Parathyroid adenoma (tissue), 2 donors: ENCODE data around the gene FEN1.

Source experiments
- H2AFZ ChIP-seq: fragments of 300-600 bp; sonication (generic); one replicate; pipeline ENCODE4 v1.7.0; 2017; ENCODE audit warnings: antibody characterized with exemption, mild to moderate bottlenecking
- H3K27ac ChIP-seq: fragments of 300-600 bp; sonication (generic); one replicate; pipeline ENCODE4 v1.7.0; 2017
- H3K27me3 ChIP-seq: fragments of 300-600 bp; sonication (generic); one replicate; pipeline ENCODE4 v1.7.0; 2017; ENCODE audit warnings: low read length; ENCODE audit not compliant: control insufficient read depth, insufficient read depth
- H3K36me3 ChIP-seq: fragments of 300-600 bp; sonication (generic); one replicate; pipeline ENCODE4 v1.7.0; 2017; ENCODE audit warnings: low read length; ENCODE audit not compliant: control insufficient read depth, insufficient read depth
- H3K4me1 ChIP-seq: fragments of 300-600 bp; sonication (generic); one replicate; pipeline ENCODE4 v1.7.0; 2017; ENCODE audit warnings: control low read depth
- H3K4me2 ChIP-seq: fragments of 300-600 bp; sonication (generic); one replicate; pipeline ENCODE4 v1.7.0; 2017; ENCODE audit warnings: low read length
- H3K4me3 ChIP-seq: fragments of 300-600 bp; sonication (generic); one replicate; pipeline ENCODE4 v1.7.0; 2017; ENCODE audit warnings: low read depth, low read length
- H3K79me2 ChIP-seq: fragments of 300-600 bp; sonication (generic); one replicate; pipeline ENCODE4 v1.7.0; 2017; ENCODE audit warnings: control low read depth
- H3K9ac ChIP-seq: fragments of 300-600 bp; sonication (generic); one replicate; pipeline ENCODE4 v1.7.0; 2017; ENCODE audit warnings: mild to moderate bottlenecking
- H3K9me3 ChIP-seq: fragments of 300-600 bp; sonication (generic); one replicate; pipeline ENCODE4 v1.7.0; 2017; ENCODE audit warnings: low read length; ENCODE audit not compliant: control insufficient read depth
- CTCF ChIP-seq: fragments of 300-600 bp; sonication (generic); IDR thresholded peaks from one replicate; pipeline ENCODE4 v1.7.0; 2017; ENCODE audit warnings: antibody characterized with exemption, mild to moderate bottlenecking
- donor health status: primary hyperparathyroidism.

Gene FEN1

DNA sequence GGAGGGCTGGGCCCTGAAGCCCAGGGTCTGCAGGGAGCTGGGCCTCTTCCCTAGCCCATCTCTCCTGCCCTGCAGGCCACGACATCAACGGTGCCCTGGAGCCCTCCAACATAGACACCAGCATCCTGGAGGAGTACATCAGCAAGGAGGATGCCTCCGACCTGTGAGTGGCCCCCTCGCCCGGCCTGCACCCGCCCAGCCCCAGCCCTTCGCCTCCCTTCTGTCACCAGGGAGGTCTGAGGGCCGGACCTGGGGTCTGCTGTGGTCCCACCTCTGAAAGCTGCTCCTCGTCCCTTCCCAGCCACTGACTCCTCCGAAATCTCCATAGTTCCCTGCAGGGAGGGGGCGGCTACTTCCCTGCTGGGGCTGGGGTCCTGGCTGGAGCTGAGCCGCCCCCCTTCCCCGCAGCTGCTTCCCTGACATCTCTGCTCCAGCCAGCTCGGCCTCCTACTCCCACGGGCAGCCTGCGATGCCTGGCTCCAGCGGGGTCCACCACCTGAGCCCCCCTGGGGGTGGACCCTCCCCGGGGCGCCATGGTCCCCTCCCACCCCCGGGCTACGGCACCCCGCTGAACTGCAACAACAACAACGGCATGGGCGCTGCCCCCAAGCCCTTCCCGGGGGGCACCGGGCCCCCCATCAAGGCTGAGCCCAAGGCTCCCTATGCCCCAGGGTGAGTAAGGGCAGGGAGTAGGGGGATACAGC is 27.0 kb upstream of the FEN1 start:
- TF ChIP-seq CTCF = no peak
- Histone ChIP-seq H3K9me3 (no peaks in the 10 kb centered on the region), H3K9ac (no peak overlapping the region), H3K36me3 (no peaks in the 10 kb centered on the region), H3K4me2 (no peak overlapping the region), H3K79me2 (no peaks in the 10 kb centered on the region), H3K27me3 (no peaks in the 10 kb centered on the region), H3K27ac (no peak overlapping the region), H3K4me3 (no peak overlapping the region), H3K4me1 (no peaks in the 10 kb centered on the region), H2AFZ (no peak overlapping the region)

DNA sequence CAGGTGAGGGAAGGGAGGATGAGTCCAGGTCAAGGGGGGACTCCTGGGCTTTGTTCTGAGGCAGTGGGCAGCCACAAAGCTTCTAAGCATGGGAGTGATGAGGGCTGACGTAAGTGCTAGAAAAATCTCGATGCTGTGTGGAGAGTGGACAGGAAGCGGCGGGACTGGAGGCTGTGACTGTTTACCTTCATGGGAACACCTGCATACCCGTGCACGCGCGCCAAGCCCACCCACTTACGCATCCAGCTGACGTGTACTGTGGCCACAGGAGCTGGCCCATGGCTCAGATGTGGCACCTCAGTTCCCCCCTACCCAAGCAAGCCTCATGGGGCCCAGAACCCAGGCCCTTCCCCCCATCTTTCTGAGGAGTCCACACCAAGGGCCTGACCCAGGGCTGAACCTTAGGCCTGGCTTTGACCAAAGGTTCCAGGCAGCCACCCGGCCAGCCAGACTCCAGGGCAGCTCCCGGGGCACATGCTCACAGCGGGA is 26.3 kb upstream of the FEN1 start:
- no peaks in the 10 kb centered on the region for H3K27me3 ChIP-seq
- H3K4me2 ChIP-seq = no peak overlapping the region
- H3K4me1 ChIP-seq = no peaks in the 10 kb centered on the region
- H2AFZ ChIP-seq = no peak overlapping the region
- no peak overlapping the region for H3K27ac ChIP-seq
- no peak overlapping the region for H3K9ac ChIP-seq
- no peak for TF ChIP-seq CTCF
- H3K79me2 ChIP-seq = no peaks in the 10 kb centered on the region
- H3K36me3 ChIP-seq = no peaks in the 10 kb centered on the region
- H3K4me3 ChIP-seq = no peak overlapping the region
- H3K9me3 ChIP-seq = no peaks in the 10 kb centered on the region

DNA sequence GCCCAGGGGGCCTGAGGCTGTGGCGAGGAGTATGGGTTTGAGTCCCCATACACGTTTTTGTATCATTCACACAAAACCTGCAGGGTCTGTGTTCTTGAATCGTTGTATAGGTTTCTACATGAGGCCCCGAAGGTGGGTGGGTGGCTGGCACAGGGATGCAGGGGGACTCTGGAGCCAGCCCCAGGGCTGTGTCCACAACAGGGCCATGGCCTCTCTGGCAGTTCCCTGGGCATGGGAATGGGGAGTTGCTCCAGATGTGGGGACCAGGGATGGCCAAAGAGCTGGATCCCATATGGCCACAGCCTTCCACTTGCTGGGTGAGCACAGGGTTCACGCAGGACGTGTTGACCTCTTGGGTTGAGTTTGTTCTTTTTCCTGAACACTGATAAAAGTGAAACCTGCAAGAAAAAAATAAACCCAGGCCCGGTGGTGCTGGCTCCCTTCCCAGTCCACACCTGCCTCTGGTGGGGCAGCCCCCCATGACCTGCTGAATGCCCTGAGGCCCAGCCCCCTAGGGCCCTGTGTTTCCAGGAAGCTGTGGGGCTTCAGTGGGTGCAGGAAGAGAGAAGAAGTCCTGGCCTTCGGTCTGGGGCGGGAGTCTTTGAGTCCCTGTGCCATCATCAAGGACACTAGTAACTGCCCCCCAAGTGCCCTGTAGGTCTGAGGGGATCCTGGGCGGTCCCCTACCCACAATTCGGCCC is 24.2 kb upstream of the FEN1 start:
- Histone ChIP-seq H3K79me2 (no peaks in the 10 kb centered on the region), H3K4me2 (no peak overlapping the region), H2AFZ (no peak overlapping the region), H3K27me3 (no peaks in the 10 kb centered on the region), H3K27ac (no peak overlapping the region), H3K4me1 (no peaks in the 10 kb centered on the region), H3K4me3 (no peak overlapping the region), H3K36me3 (no peaks in the 10 kb centered on the region), H3K9ac (no peak overlapping the region), H3K9me3 (no peaks in the 10 kb centered on the region)
- no peak for TF ChIP-seq CTCF

DNA sequence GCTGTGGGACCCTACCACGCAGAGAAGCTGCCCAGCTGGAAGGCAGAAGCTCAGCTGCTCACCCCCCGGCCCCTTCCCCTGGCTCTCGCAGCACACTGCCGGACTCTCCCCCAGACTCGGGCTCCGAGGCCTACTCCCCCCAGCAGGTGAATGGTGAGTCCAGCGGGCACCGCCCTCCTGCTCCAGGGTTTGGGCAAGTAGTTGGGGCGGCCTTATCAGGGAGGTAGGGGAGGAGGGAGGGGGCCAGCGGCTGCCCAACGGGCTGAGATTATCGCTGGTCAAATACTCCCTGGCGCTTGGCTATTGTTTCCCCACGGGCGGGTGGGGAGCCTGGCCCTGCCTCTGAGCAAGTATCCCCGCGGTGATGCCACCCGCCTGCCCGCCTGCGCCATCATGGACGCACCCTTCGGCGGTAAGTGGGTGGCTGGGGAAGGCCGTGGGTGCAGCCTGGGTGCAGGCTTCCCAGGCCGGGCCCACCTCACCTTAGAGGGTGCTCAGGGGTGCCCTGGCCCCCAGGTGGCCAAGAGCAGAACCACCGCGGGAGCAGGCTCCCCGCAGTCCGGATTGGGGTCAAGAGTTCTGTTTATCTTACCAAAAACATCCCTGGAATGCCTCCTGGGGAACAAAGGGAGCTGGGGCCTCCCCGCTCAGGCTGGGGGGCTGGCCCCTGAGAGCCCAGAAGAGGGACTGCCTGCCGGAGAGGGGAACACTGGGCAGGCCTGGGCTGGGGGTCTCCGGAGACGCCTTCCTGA is 23.4 kb upstream of the FEN1 start:
- no peak overlapping the region for H3K4me2 ChIP-seq
- H3K9me3 ChIP-seq = no peaks in the 10 kb centered on the region
- no peaks in the 10 kb centered on the region for H3K27me3 ChIP-seq
- no peaks in the 10 kb centered on the region for H3K36me3 ChIP-seq
- H3K79me2 ChIP-seq = no peaks in the 10 kb centered on the region
- no peak overlapping the region for H3K27ac ChIP-seq
- TF ChIP-seq CTCF = no peak
- H3K9ac ChIP-seq = no peak overlapping the region
- no peak overlapping the region for H3K4me3 ChIP-seq
- H3K4me1 ChIP-seq = no peaks in the 10 kb centered on the region
- H2AFZ ChIP-seq = no peak overlapping the region
